HG03469 (cell line): Measurements from ENCODE around the gene NUDT16L1.

Source experiments
- ATAC-seq: cut with Tn5 transposase; IDR thresholded peaks from one replicate; pipeline ENCODE4 v1.9.1; 2021; ENCODE audit warnings: mild to moderate bottlenecking, moderate library complexity, moderate number of reproducible peaks; ENCODE audit not compliant: unreplicated experiment

NUDT16L1 gene

DNA sequence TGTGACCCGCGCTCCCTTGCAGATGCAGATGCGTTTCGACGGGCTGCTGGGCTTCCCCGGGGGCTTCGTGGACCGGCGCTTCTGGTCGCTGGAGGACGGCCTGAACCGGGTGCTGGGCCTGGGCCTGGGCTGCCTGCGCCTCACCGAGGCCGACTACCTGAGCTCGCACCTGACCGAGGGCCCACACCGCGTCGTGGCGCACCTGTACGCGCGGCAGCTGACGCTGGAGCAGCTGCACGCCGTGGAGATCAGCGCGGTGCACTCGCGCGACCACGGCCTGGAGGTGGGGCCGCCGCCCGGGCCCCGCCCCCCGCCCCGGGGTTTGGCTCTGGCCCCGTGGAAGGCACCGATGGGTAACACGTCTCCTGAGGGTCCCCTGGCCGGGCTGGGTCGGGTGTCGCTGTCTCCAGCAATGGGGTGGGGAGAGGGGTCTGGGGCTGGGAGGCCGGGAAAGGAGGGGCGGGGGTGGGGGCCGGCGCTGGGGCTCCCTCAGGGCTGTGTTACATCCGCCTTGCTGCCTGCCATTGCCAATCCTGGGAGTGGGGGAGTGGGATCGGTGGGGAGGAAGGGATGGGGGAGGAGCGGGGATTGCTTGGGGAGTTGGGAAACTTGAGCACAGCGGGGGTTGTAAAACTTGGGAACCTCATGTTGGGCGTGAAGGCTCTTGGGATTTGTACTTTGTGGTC lies 737 bp downstream of the NUDT16L1 start:
- ATAC-seq: no peak

DNA sequence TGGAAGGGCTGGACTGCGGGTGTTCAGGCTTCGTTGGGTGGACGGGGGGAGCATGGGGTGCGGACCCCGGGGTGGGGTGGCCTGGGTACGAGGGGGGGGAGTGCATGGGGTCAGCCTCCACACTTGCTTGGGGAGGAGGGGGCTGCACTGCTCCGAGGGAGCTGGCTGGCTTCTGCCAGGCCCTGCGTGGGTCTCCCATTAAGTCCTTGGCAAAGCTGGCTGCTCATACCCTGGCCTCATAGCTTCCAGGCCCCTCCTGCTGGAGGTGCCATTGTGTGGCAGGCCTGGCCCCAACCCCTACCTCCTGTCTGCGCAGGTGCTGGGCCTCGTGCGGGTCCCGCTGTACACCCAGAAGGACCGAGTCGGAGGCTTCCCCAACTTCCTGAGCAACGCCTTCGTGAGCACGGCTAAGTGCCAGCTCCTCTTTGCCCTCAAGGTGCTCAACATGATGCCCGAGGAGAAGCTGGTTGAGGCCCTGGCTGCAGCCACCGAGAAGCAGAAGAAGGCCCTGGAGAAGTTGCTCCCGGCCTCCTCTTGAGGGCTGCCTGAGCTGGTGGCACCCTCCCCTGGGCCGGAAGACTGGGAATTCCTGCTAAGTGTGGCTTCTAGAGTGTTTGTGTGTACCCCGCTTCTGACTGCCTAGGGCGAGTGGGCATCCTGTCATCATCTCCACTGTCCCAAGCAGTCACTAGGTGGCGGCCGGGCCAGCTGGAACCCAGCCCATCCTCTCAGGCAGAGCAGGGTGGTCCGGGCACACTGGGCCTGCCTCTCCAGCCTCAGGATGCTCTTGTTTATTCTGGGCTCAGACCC lies 1.5 kb downstream of the NUDT16L1 start:
- ATAC-seq: no peak

- ATAC-seq: no peak
Observed at GRCh38 chr16:4695473-4696171, 2.3 kb downstream of the NUDT16L1 start.

GRCh38 chr16:4696172-4696904 lies 3.0 kb downstream of the NUDT16L1 start:
- no peak for ATAC-seq

- no peak for ATAC-seq
Observed at GRCh38 chr16:4696905-4697847, 3.8 kb downstream of the NUDT16L1 start.

DNA sequence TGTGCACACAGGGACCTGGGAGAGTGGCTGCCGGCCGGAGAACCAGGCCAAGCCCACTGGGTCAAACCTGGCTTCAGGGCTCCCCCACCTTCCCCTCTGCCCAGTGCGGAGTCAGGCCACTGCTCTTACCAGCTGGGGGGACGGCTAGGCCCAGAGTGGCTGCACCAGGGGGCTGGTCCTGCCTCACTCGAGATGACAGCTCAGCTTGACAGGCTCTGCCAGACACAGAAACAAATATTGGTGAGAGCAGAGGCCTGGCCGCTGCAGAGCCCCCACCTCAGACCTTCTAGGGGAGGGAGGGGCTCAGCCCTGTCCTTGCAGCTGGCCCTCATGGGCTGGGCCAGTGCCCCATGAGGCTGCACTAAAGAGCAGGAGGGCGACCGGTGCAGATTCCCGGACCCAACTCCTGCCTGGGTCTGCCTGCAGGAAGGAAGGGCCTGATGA lies 4.5 kb downstream of the NUDT16L1 start:
- ATAC-seq: no peak

DNA sequence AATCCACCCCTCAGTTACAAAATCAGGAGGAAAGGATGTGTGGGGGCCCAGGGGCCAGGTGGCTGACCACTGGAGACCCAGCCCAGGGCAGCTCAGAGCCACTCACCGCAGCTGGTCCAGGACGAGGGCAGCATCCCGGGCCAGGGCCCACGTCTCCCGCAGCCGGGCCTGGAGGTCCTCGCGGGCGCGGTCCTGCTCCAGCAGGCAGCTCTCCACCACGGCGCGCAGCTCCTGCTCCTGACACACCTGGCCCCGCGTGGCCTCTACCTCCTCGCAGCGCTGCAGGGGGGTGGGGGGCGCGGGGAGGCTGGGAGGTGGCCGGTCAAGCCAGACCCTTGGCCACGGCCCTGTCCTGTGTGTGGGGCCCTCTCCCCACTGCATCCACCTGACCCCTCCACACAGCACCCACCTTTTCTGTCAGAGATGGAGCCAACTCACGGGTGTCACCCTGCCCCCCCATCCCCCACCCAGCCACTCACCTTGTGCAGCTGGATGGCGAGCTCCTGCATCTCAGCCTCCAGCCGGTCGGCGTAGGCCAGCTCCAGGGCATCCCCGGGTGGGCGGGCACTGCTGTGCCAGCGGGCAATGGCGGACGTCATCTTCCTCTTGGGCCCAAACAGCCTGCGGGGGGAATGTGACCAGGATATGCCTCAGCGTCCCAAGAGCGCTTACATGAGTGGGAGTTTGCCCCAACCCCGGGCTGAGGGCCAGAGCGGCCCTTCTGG lies 5.1 kb downstream of the NUDT16L1 start:
- no peak for ATAC-seq

DNA sequence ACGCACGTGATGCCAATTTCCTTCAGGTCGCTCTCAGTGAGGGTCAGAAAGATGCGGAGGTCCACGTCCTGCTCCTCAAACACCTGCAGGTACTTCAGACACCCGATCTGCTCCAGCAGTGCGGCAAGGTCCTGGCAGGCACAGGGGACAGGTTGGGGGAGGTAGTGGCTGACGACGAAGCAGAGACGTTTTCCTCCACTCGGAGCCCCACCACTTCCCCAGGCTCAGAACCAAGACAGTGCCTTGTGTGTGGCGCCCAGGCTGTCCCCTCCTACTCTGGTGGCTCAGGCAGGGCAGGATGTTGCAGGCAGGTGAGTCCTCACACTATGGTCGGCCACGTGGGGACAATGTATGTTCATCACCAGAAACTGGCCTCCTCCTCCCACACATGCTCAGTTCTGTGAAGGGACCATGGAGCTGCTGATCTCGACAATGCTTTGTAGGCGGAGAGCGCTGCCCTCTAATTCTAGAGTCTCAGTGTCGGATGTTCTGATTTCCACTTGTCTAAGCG lies 5.7 kb downstream of the NUDT16L1 start:
- ATAC-seq: no peak

DNA sequence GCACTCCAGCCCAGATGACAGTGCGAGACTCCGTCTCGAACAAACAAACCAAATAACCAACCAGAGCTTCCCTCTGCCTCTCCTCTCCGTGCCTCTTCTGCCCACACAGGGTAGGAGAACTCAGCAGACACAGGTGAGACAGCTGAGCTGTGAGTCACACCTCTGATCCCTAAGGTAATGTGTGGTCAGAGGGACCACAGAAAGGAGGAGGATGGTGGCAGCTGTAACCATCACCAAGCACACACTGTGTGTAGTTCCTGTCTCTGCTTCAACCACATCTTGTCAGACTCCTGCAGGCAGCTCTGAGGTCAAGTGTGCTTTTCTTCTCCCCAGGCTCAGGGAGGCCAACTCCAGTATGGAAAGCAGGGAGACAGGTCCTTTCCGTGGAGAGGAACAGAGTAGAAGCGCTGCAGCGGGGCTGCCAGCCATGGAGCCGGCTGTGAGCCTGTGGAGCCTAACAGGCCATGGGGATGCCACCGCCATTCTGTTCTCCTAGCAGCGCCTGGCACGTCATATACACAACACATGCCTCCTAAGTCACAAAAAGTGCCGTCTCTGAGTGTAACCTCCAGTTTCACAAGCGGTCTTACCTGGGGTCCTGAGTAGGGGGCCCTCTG lies 7.1 kb downstream of the NUDT16L1 start:
- ATAC-seq: no peak

- ATAC-seq: no peak
Observed at GRCh38 chr16:4700997-4701743, 7.8 kb downstream of the NUDT16L1 start.

DNA sequence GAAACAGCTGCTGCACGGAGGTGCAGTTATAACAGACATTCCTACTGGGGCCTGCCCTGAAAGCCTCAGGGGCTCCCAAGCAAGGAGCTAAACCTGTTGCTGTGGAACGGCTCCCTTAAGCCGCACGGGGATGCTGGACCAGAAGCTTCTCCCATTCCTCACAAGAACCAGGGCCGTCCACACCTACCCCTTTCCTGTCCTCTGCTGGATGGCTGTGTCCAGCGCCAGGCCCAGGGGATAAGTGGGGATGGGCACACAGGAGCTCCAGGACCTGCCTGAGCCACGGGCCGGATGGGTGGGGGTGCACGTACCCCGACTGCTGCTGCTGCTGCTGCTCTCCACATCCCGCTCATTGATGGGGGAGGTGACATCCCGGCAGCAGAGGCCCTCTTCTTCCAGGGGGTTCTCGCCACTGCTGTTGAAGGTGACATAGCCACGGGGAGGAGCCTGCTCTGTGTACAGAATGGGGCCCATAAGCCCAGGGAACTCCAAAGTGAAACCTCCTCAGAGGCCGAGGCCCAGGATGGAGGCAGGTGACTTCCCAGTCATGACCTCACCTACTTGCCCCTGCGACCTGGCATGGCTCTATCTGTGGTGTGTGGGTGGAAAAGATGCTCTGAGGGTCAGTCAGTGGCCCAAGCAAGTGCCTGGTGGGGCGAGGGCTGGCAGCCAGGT lies 8.6 kb downstream of the NUDT16L1 start:
- ATAC-seq: no peak

GRCh38 chr16:4702466-4702808 lies 9.1 kb downstream of the NUDT16L1 start:
- no peak for ATAC-seq

- ATAC-seq: no peak
Observed at GRCh38 chr16:4703906-4704305, 10.5 kb downstream of the NUDT16L1 start.

DNA sequence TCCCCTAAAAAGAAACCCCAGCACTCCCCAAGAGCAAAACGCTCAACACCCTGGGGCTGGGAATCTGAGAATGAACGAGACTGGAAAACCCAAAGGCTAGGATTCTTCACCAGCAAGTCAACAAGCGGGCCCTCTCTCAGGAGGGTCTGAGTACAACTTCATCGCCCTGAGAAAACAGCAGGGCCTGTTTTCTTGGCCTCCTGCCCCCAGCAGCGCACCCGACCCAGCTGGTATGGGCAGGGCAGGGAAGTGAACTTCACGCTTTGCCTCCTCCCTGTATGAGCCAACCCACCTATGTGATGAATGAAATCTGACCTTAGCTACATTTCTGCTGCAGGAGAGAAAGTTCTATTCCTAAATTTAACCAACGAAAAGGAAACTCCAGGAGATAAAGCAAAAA lies 11.1 kb downstream of the NUDT16L1 start:
- ATAC-seq: no peak

GRCh38 chr16:4704913-4705312 lies 11.6 kb downstream of the NUDT16L1 start:
- ATAC-seq: no peak

DNA sequence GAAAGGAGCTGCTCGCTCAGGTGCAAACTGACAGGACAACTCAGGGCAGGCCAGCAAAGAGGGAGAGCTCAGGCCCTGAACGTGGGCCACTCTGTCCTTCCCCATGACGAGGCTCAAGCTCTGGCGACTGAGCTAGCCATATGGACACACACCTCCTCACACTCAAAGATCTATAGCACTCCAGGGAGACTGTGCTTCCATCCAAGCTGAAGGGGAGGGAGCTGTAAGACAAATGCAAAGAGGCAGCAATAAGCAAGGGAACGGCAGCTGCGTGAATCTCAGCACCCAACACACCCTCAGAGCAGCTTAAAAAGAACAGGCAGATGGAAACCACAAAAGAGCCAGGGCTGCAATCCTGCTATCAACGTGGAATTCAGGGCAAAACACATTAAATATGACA lies 13.5 kb downstream of the NUDT16L1 start:
- no peak for ATAC-seq

DNA sequence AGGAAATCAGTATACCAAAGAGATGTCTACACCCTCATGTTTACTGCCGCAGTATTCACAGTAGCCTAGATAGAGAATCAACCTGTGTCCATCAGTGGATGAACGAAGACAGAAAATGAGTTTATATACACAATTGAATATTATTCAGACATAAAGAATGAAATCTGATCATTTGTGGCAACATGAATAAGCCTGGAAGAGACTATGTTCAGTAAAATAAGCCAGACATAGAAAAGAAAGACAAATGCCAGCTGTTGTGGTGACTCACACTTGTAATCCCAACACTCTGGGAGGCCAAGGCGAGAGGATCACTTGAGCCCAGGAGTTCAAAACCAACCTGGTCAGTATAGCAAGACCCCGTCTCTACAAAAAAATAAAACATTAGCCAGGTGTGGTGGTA lies 16.1 kb downstream of the NUDT16L1 start:
- no peak for ATAC-seq
